ENCODE results near the gene CORO6. TPM values are rescaled to one million over a fixed set of nuclear protein-coding genes. Genes with fewer than 3 reads are reported as not detected.

The CORO6 gene
- total and polyA plus RNA-seq, 2 of the 13 experiments (the other 11 are each of a cell fraction or from before 2014, with no cell fraction given): 0.42 to 0.82 TPM

GRCh38 chr17:29568331-29569244 lies 54.1 kb downstream of the CORO6 start, which contains the start of gene TP53I13 (continued):
- TF ChIP-seq ELK4 (CRISPR knock-in tag; IDR thresholded peaks at IDR 0.05; ENCODE audit: borderline replicate concordance) (no peak), MIER2 (CRISPR knock-in tag; IDR thresholded peaks at IDR 0.05) (no peak), ZNF3 (CRISPR knock-in tag; IDR thresholded peaks at IDR 0.05) (no peak), ZNF530 (CRISPR knock-in tag; IDR thresholded peaks at IDR 0.05; ENCODE audit: low read depth) (no peak), ZBTB38 (CRISPR knock-in tag; IDR thresholded peaks at IDR 0.05) (no peak), REL (CRISPR knock-in tag; conservative IDR thresholded peaks at IDR 0.05) (no peak), ZNF580 (CRISPR knock-in tag; IDR thresholded peaks at IDR 0.05; ENCODE audit: borderline replicate concordance, low read depth) (0 out of 2 replicates have a peak, but pooled peaks have one; percentile 14), RFXAP (CRISPR knock-in tag; IDR thresholded peaks at IDR 0.05; ENCODE audit: borderline replicate concordance) (peak; percentile 36; the same call in 1 of the 2 replicates), MATR3 (CRISPR knock-in tag; IDR thresholded peaks at IDR 0.05) (no peak), ZNF234 (CRISPR knock-in tag; conservative IDR thresholded peaks at IDR 0.05) (no peak), HMGXB3 (CRISPR knock-in tag; IDR thresholded peaks at IDR 0.05; ENCODE audit: borderline replicate concordance) (0 out of 2 replicates have a peak, but pooled peaks have one; percentile 31), ZGPAT (CRISPR knock-in tag; IDR thresholded peaks at IDR 0.05) (peak; percentile 27; the same call in 1 of the 2 replicates), RCOR2 (CRISPR knock-in tag; IDR thresholded peaks at IDR 0.05) (no peak), JDP2 (CRISPR knock-in tag; IDR thresholded peaks at IDR 0.05; ENCODE audit: borderline replicate concordance) (no peak), ZNF296 (CRISPR knock-in tag; conservative IDR thresholded peaks at IDR 0.05) (no peak), RNF2 (conservative IDR thresholded peaks at IDR 0.05; ENCODE audit: low read depth) (no peak), ATM (IDR thresholded peaks at IDR 0.05; ENCODE audit: borderline replicate concordance) (no peak), ZNF558 (CRISPR knock-in tag; IDR thresholded peaks at IDR 0.05; ENCODE audit: borderline replicate concordance) (peak; percentile 84; the same call in 1 of the 2 replicates), POLR2G (IDR thresholded peaks at IDR 0.05; ENCODE audit: low read depth, low read length) (peak; percentile 76), ASH2L (IDR thresholded peaks at IDR 0.05; ENCODE audit: insufficient read length, low read depth, low read length) (peak; percentile 52), ZMYM2 (CRISPR knock-in tag; IDR thresholded peaks at IDR 0.05) (no peak), TBP (CRISPR knock-in tag; IDR thresholded peaks at IDR 0.05) (no peak), POLR2A (IDR thresholded peaks at IDR 0.05; ENCODE audit: insufficient read depth in 1 of 2, low read depth in 2 of 2, low read length in 2 of 2) (peak; percentile 12 to 72; a peak in 2 of 4 replicates)
